Upper lobe of left lung (tissue), 6 donors: ENCODE measurements around the gene SLC7A14. TPM values are rescaled to one million over a fixed set of nuclear protein-coding genes. Genes with fewer than 3 reads are reported as not detected.
A peak's percentile ranks its signal among the peaks of the same experiment; 100 is the strongest.

ENCODE experiments used
- ATAC-seq, 2 donors: fragments of 200-7000 bp; cut with Tn5 transposase; one replicate each; pipeline ENCODE4 v1.9.1; 2022; ENCODE audit warnings: mild to moderate bottlenecking in 2 of 2, moderate library complexity in 2 of 2; ENCODE audit not compliant: low FRiP score in 2 of 2
- DNase-seq, 2 donors: peaks; one replicate each; pipeline ENCODE4 v3.0.0-alpha.2; 2019 to 2020
- H3K27ac ChIP-seq, 4 donors: fragments of 200-600 bp; sonication (generic); one replicate each; pipeline ENCODE4 v1.5.1; 2016 to 2019
- H3K27me3 ChIP-seq, 4 donors: fragments of 200-600 bp; sonication (generic); one replicate each; pipeline ENCODE4 v1.5.1; 2017 to 2019
- H3K36me3 ChIP-seq, 4 donors: fragments of 200-600 bp; sonication (generic); one replicate each; pipeline ENCODE4 v1.5.1; 2016 to 2019
- H3K4me1 ChIP-seq, 4 donors: fragments of 200-600 bp; sonication (generic); one replicate each; pipeline ENCODE4 v1.5.1; 2018 to 2019
- H3K4me3 ChIP-seq, 4 donors: fragments of 200-600 bp; sonication (generic); one replicate each; pipeline ENCODE4 v1.5.1; 2017 to 2019; ENCODE audit warnings: mild to moderate bottlenecking in 2 of 4, moderate library complexity in 1 of 4
- H3K9me3 ChIP-seq, 4 donors: fragments of 200-600 bp; sonication (generic); one replicate each; pipeline ENCODE4 v1.5.1; 2018 to 2019
- CTCF ChIP-seq, 6 experiments: fragments of 450-650 bp in 4 of 6; fragments of 200-600 bp in 2 of 6; sonication (generic) in 2 of 6; IDR thresholded peaks; one replicate each; pipeline ENCODE4 v1.5.1; 2016 to 2019; ENCODE audit warnings: antibody characterized with exemption in 6 of 6
- EP300 ChIP-seq, 4 donors: sonication (generic); formaldehyde crosslinking; IDR thresholded peaks; one replicate each; pipeline ENCODE4 v1.5.1; 2017; ENCODE audit warnings: antibody characterized with exemption in 4 of 4, control low read depth in 2 of 4
- POLR2A ChIP-seq, 4 donors: fragments of 450-650 bp; IDR thresholded peaks; one replicate each; pipeline ENCODE4 v1.5.1; 2016 to 2017; ENCODE audit warnings: antibody characterized with exemption in 4 of 4, mild to moderate bottlenecking in 2 of 4
- POLR2AphosphoS5 ChIP-seq, 2 donors: sonication (generic); formaldehyde crosslinking; IDR thresholded peaks; one replicate each; pipeline ENCODE4 v1.5.1; 2017; ENCODE audit warnings: antibody characterized with exemption in 2 of 2
- WGBS, 2 donors: methylation state at CpG; one replicate each; pipeline ENCODE4 v1.1.5; 2017 to 2018; 5-methylcytosine and 5-hydroxymethylcytosine counted together
- total RNA-seq, 6 donors: library from RNA; depleted of rRNA in 4 of 6; stranded (reverse); fragments of >200 nt in 4 of 6; gene quantifications; one replicate each; pipeline versions ENCODE4 v1.1.0 to v1.2.1, GENCODE V29; 2016 to 2021
- donor health status: DM: no; HTN: no; CAD: no; lungs with moderate emphysema.
- donor health status: DM: no; HTN: yes; CAD: no; lungs with severe emphysema.

The SLC7A14 gene
- total RNA-seq, 6 donors from 2014 or later = 0.03 TPM; not detected in 5

- WGBS, 2 donors = 2 to 12% methylated on average over 7 to 37 of the region's 58 CpGs
- Histone ChIP-seq H3K9me3 (no peaks in the 10 kb centered on the region), H3K36me3 (no peaks in the 10 kb centered on the region), H3K27ac (peak overlapping the region; percentile 71 to 87 (median 80)), H3K27me3 (peaks cover 0 to 20% (median 14%) of the 10 kb centered on the region in 4 donors), H3K4me1 (peaks cover 17 to 24% (median 20%) of the 10 kb centered on the region in 4 donors), H3K4me3 (peak overlapping the region in 3 of 4 donors; percentile 45 to 58 (median 54))
- peak in 1 of 2 donors; percentile 88 for DNase-seq
- peak; percentile 68 to 78 for ATAC-seq
- TF ChIP-seq CTCF (IDR thresholded peaks at IDR 0.05) (no peak), POLR2AphosphoS5 (IDR thresholded peaks at IDR 0.05) (peak in 1 of 2 donors; percentile 18)
Observed at GRCh38 chr3:170419557-170420087, 166.3 kb downstream of the SLC7A14 start.

GRCh38 chr3:170418422-170419398 lies 167.2 kb downstream of the SLC7A14 start, which contains the start of gene CLDN11:
Gene CLDN11, plus strand, starts transcription at chr3:170418868. Its CDS starts 199 bp downstream, at chr3:170419067.
- peak within 1 kb of the TSS; percentile 30 to 58 (median 50) for H3K4me3 ChIP-seq
- no peaks in the 10 kb centered on the region for H3K36me3 ChIP-seq
- no peaks in the 10 kb centered on the region for H3K9me3 ChIP-seq
- ATAC-seq (peak in 1 of 2 donors; percentile 82), DNase-seq (peak in 1 of 2 donors; percentile 90)
- peak within 1 kb of the TSS; percentile 71 to 87 (median 80) for H3K27ac ChIP-seq
- peaks cover 0 to 20% (median 14%) of the 10 kb centered on the region in 4 donors for H3K27me3 ChIP-seq
- H3K4me1 ChIP-seq = peaks cover 17 to 24% (median 20%) of the 10 kb centered on the region in 4 donors
- 3 to 12% methylated on average over 16 to 34 of the region's 79 CpGs for WGBS, 2 donors
- TF ChIP-seq EP300 (IDR thresholded peaks at IDR 0.05) (no peak), POLR2A (IDR thresholded peaks at IDR 0.05) (no peak), CTCF (IDR thresholded peaks at IDR 0.05) (peak in 2 of 6 experiments; percentile 24 to 28), POLR2AphosphoS5 (IDR thresholded peaks at IDR 0.05) (no peak)

- ATAC-seq (no peak), DNase-seq (no peak)
- no peaks in the 10 kb centered on the region for H3K9me3 ChIP-seq
- H3K27ac ChIP-seq = no peak overlapping the region
- 70 to 83% methylated on average over 1 of the region's 1 CpG for WGBS, 2 donors
- H3K36me3 ChIP-seq = no peaks in the 10 kb centered on the region
- peaks cover 0 to 20% (median 14%) of the 10 kb centered on the region in 4 donors for H3K27me3 ChIP-seq
- TF ChIP-seq POLR2AphosphoS5 (IDR thresholded peaks at IDR 0.05) (no peak), POLR2A (IDR thresholded peaks at IDR 0.05) (no peak), CTCF (IDR thresholded peaks at IDR 0.05) (no peak), EP300 (IDR thresholded peaks at IDR 0.05) (no peak)
- H3K4me3 ChIP-seq = no peak overlapping the region
- peaks cover 17 to 24% (median 20%) of the 10 kb centered on the region in 4 donors for H3K4me1 ChIP-seq
Observed at GRCh38 chr3:170417090-170417489, 168.8 kb downstream of the SLC7A14 start.

GRCh38 chr3:170414202-170414663 lies 171.6 kb downstream of the SLC7A14 start:
- H3K9me3 ChIP-seq = no peaks in the 10 kb centered on the region
- WGBS, 2 donors = 31 to 35% methylated on average over 5 of the region's 5 CpGs
- TF ChIP-seq EP300 (IDR thresholded peaks at IDR 0.05) (no peak), POLR2A (IDR thresholded peaks at IDR 0.05) (no peak), CTCF (IDR thresholded peaks at IDR 0.05) (peak; percentile 53 to 88 (median 84)), POLR2AphosphoS5 (IDR thresholded peaks at IDR 0.05) (no peak)
- no peak overlapping the region for H3K27ac ChIP-seq
- H3K36me3 ChIP-seq = no peaks in the 10 kb centered on the region
- ATAC-seq = peak; percentile 66 to 81
- DNase-seq = peak in 1 of 2 donors; percentile 35
- peaks cover 0 to 11% (median 8%) of the 10 kb centered on the region in 4 donors for H3K27me3 ChIP-seq
- peaks cover 10 to 14% (median 12%) of the 10 kb centered on the region in 4 donors for H3K4me1 ChIP-seq
- no peak overlapping the region for H3K4me3 ChIP-seq
